ENCODE results near the gene GPANK1.

Gene GPANK1

DNA sequence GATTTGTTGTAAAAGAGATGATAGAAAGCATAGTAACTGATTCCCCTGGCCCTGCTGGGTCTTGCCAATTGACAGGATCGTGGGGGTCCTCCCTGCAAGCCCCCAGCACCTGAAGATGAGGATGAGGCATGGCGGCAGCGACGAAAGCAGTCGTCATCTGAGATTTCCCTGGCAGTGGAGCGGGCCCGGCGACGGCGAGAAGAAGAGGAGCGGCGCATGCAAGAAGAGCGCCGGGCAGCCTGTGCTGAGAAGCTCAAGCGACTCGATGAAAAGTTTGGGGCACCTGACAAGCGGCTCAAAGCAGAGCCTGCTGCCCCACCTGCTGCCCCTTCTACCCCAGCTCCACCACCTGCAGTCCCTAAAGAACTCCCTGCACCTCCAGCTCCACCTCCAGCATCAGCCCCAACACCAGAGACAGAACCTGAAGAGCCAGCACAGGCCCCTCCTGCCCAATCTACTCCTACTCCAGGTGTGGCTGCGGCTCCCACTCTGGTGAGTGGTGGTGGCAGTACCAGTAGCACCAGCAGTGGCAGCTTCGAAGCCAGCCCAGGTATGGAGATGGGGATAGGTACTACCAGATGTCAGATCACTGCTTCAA, 37.0 kb downstream of the GPANK1 start:
- H3K4me3 ChIP-seq (ENCODE audit: low read length): no peak overlapping the region
- TF ChIP-seq, protein P1, sequence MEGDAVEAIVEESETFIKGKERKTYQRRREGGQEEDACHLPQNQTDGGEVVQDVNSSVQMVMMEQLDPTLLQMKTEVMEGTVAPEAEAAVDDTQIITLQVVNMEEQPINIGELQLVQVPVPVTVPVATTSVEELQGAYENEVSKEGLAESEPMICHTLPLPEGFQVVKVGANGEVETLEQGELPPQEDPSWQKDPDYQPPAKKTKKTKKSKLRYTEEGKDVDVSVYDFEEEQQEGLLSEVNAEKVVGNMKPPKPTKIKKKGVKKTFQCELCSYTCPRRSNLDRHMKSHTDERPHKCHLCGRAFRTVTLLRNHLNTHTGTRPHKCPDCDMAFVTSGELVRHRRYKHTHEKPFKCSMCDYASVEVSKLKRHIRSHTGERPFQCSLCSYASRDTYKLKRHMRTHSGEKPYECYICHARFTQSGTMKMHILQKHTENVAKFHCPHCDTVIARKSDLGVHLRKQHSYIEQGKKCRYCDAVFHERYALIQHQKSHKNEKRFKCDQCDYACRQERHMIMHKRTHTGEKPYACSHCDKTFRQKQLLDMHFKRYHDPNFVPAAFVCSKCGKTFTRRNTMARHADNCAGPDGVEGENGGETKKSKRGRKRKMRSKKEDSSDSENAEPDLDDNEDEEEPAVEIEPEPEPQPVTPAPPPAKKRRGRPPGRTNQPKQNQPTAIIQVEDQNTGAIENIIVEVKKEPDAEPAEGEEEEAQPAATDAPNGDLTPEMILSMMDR (IDR thresholded peaks at IDR 0.05; ENCODE audit: insufficient read depth, low read depth, low read length, missing control alignments): no peak
- DNase-seq (ENCODE audit: low read depth): no peak

DNA sequence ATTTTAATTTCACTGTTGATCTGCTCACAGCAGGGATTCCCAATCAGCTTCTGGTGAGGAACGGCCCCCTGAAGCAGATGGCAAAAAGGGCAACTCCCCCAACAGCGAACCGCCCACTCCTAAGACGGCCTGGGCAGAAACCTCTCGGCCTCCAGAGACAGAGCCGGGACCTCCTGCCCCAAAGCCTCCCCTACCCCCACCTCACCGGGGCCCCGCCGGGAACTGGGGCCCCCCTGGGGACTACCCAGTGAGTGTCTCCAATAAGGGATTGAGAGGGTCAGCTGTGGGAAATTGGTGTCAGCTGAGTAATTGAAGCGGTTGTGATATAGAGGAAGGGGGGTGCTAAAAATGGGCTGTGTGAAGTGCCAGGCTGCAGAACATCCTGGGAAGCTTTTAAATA, 37.8 kb downstream of the GPANK1 start:
- DNase-seq (ENCODE audit: low read depth): no peak
- H3K4me3 ChIP-seq (ENCODE audit: low read length): no peak overlapping the region
- TF ChIP-seq, protein P1 (IDR thresholded peaks at IDR 0.05; ENCODE audit: insufficient read depth, low read depth, low read length, missing control alignments): no peak

DNA sequence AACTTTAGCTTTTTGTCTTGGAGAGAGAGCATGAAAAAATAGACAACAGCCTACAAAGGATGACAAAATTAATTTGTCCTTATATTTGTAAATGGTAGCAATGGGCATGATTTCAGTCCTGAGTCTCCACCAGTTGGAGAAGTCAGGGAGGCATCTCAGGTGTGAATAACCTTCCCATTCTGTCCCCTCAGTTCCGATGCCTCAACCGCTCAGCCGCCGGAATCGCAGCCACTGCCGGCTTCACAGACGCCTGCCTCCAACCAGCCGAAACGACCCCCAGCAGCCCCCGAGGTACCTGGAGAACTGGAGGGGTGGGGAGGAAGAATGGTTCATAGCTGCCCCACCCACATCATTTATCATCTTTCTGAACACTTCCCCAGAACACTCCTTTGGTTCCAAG, 40.7 kb downstream of the GPANK1 start:
- no peak for DNase-seq (ENCODE audit: low read depth)
- H3K4me3 ChIP-seq (ENCODE audit: low read length): no peak overlapping the region
- TF ChIP-seq, protein P1 (IDR thresholded peaks at IDR 0.05; ENCODE audit: insufficient read depth, low read depth, low read length, missing control alignments): no peak

DNA sequence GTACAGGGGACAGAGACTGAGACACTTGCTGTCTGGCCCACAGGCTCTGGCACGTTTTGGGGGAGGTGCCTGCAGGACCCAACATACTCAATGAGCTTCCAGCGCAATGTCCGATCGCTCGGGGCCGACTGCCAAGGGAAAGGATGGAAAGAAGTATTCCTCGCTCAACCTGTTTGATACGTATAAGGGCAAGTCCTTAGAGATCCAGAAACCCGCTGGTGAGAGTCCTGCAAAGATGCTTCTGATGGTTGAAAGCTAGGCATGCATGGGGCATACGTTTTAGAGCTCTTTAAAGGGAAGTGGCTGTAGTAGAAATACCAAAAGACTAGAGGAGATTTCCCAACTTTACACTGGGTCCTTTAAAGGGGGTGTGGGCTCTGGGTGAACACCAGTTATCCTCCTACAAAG, 42.1 kb downstream of the GPANK1 start:
- DNase-seq (ENCODE audit: low read depth): peak; percentile 76
- TF ChIP-seq, protein P1 (IDR thresholded peaks at IDR 0.05; ENCODE audit: insufficient read depth, low read depth, low read length, missing control alignments): no peak
- peak overlapping the region; percentile 82 for H3K4me3 ChIP-seq (ENCODE audit: low read length)

DNA sequence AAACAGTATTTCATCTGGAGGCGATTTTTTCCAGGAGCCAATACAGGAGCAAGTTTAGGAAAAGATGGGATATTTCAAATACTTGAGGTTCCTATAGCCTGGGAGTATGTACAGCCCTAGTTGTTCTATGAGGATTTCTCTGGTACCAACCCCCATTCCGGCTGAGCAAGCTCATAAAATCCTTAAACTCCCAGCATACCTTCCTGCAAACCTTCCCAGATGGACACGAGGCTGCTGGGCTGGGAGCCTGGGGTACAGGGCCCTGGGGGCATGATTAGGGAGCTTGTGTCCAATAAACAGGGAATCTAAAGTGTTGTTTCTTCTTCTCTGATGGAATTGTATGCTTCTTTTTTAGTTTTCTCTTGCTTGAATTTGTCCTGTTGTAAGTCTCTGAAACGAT, 42.8 kb downstream of the GPANK1 start:
- TF ChIP-seq, protein P1 (IDR thresholded peaks at IDR 0.05; ENCODE audit: insufficient read depth, low read depth, low read length, missing control alignments): no peak
- peak overlapping the region; percentile 82 for H3K4me3 ChIP-seq (ENCODE audit: low read length)
- peak; percentile 25 for DNase-seq (ENCODE audit: low read depth)

DNA sequence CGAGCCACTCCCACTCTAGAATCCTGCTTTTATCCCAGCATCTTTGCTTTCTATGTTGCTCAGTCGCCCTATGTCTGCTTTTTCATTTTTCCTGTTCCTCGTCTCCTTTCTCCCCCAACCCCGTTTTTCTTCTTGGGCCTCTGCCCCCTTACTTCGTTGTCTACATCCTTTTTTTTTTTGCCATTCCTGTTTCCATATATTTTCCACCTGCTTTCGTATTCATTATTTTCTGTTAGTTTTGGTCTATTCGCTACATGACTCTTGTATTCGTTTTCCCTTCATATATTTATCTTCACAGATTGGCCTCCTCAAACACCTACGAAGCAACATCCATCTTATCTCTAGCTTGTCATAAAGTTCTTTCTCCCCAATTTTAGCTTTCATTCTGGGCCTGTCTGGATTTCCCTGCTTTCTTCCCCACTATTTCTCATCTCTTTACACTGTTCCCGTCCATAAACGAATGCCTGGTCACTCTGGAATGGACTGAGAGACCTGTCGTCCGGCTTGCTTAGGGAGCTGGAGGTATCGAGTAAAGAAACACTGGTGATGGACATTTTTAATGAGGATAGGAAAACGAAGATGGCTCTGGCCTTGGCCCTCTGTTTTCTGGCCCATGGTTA, 43.4 kb downstream of the GPANK1 start:
- no peak for DNase-seq (ENCODE audit: low read depth)
- peak overlapping the region; percentile 82 for H3K4me3 ChIP-seq (ENCODE audit: low read length)
- TF ChIP-seq, protein P1 (IDR thresholded peaks at IDR 0.05; ENCODE audit: insufficient read depth, low read depth, low read length, missing control alignments): no peak

All from epithelial cell of esophagus (primary cell).